HG02885 (cell line): ENCODE measurements around the gene ABCB7.
"Not testable (repeated sequence)": the region's sequence is repeated elsewhere in the genome, so short reads cannot be mapped to it uniquely, and the experiment has no call there.

Experiments used
- ATAC-seq: cut with Tn5 transposase; IDR thresholded peaks from one replicate; pipeline ENCODE4 v1.9.1; 2021; ENCODE audit warnings: mild to moderate bottlenecking; ENCODE audit not compliant: unreplicated experiment, poor library complexity

The ABCB7 gene

DNA sequence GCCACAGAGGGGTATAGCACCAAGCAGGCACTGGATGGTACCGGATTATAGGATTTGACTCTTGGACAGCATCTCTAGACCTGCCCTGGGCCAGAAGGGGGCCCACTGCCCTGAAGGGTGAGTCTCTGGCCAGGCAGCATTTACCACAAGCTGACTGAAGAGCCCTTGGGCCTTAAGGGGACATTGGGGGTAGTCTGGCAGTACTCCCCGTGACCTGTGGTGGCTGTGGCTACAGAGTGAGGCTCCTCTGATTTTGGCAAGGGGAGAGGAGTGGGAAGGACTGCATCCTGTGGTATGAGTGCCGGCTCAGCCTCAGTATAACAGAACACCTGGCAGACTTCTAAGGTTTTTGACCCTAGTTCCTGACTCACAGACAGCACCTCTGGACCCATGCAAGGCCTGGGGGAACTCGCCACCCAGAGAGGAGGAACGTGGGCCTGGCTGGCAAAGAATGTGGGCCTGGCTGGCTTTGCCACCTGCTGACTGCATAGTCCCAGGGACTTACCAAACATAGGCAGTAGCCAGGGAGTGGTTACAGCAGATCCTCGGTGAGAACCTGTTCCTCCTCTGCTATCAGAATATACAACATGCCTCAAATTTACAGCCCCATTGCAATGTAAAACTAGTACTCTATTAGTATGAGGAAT lies 48.1 kb downstream of the ABCB7 start:
- ATAC-seq: no peak

DNA sequence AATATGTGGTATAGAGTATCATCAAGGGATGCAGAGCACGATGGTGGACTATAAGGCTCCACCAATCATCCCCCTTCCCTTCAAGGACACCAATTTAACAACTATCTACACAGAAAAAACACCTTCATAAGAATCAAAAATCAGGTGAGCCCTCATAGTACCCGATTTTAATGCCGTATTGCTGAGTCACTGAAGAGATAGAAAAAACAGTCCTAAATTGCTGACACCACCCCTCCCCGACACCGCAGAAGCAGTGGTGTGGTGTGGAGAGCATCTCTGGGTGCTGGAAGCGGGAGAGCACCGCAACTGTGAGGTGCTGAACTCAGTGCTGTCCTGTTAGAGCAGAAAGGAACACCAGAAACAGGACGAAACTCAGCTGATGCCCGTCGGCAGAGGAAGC lies 49.3 kb downstream of the ABCB7 start:
- ATAC-seq: no peak

DNA sequence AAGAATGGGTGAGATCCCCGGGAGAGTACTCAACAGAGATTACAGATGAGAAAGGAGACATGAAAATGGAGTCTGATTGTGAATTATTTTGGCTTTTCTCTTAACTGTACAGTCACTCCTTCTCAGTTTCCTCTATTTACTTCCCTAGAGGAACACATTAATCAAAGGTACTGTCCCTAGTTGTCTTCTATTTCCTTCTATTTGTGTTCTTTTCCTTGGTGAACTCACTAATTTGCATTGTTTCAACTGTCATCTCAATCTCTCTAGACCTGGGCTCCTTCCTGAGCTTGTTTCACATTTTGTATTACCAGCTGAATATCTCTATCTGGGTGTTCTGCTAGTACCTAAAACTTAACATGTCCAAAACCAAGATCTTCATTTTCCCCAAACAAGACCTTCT lies 59.8 kb downstream of the ABCB7 start:
- ATAC-seq: no peak

DNA sequence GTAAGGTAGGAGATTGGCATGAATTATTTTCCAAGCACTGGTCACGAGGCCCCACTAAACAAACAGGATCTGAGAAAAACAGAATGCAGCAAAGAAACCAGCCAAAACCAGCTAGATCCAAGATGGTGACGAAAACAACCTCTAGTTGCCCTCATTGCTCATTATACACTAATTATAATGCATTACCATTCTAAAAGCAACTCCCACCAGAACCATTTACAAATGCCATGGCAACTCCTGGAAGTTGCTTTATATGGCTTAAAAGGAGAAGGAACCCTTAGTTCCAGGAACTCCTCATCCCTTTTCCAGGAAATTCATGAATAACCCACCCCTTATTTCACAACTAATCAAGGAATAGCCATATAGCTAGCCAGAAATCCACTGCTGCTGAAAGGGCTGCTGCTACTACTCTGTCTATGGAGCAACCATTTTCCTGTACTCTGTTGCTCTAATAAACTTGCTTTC lies 69.3 kb downstream of the ABCB7 start:
- no peak for ATAC-seq

DNA sequence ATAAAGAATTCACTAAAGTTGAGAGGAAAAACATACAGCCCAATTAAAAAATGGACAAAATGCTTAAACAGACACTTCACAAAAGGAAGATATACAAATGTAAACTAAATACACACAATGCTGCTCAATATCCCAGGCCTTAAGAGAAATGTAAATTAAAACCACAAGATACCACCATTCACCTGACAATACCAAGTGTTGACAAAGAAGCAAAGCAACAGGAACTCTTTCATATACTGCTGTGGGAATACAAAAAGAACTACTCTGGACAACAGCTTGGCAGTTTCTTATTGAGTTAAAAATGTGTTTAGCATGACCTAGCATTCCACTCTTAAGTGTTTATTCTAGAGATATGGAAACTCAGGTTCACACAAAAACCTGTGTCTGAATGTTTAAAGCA lies 71.3 kb downstream of the ABCB7 start:
- ATAC-seq: no peak

DNA sequence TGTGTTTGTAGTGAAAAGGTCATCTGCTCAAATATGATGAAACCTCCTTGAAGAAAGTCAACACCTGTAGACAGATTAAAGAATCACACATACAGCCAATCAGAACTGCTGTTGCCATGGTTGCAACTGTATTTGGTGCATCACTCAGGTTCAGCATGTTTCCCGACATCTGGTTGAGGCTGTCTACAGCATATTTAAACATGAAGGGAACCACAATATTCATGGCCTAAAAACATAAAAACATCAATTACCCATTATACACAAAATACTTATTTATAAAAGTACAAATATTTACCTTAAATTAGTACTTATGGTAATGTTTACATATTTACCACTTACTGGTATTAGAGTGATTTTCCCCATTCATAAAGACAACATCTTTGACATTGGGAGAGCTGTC lies 79.7 kb downstream of the ABCB7 start:
- no peak for ATAC-seq

DNA sequence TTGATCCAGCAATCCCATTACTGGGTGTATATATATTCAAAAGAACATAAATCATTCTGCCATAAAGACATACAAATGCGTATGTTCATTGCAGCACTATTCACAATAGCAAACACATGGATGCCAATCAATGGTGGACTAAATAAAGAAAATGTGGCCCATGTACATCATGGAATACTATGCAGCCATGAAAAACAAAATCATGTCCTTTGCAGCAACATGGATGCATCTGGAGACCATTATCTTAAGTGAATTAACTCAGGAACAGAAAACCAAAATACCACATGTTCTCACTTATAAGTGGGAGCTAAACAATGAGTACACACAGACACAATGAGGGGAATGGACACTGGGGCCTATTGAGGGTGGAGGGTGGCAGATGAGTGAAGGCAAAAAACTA lies 81.6 kb downstream of the ABCB7 start:
- ATAC-seq: no peak

DNA sequence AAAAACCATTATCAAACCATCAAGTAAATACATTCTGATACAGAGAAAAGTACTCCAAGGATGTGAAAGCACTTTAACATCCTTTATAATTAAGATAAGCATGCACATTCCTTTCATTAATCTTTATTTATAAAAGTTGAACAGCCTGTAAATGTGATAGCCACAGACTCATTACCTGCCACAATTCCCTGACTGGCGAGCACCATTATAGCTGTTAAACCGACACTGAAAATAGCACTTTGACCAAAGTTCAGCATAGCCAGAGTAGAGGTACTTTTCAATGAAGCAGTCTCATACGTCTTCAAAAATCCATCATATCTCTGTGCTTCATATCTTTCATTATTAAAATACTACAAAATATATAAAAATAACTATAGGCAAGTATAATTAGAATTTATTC lies 84.7 kb downstream of the ABCB7 start:
- no peak for ATAC-seq

DNA sequence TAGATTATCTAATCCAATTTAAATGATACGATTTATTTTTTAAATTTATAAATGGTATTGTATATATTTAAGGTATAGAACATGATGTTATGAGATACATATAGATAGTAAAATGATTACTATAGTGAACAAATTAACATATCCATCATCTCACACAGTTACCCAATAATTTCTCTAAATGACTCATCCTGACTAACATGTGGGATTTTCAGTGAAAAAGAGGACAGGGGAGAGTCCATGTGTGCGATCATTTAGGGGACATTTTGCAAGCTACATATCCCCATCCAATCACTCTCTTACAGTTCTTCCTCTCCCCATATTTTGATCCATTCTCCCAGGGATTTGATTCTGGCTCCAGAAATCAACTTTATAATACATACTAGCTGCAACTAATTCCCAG lies 88.2 kb downstream of the ABCB7 start:
- no peak for ATAC-seq

DNA sequence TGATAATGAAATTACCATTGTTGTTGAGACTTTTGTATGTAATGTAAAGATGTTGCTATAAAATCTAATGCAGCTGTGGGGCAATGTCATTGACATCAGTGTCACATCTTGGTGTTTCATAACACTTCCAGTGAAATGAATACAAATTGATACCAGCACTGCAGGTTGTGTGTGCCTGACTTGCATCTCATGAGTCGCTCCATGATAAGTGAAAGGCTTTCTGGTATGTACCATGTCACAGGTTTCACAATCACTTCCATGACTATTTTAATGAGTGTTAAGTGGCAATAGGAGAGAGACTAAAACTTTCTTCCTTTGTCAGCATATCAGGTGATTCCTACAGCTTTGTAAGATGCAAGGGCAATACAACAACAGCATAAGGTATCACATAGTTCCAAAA lies 94.4 kb downstream of the ABCB7 start:
- no peak for ATAC-seq

DNA sequence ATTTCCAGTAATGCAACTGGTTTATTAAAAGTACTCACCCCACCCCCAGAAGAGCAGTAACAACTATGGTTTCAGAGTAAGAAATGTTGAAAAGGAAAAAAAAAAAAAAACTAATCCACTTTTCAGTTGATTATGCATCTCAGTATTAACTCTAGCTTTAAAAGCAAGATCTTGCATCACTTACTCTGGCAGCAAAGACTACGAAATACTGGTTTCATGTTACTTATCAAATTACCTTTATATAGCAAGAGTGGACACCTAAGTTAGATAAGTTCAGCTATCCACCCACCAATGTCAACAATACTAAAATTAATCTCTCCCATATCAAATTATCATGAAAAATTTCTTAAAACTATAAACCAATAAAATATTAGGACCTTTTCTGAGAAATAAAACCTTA lies 105.0 kb downstream of the ABCB7 start:
- no peak for ATAC-seq

DNA sequence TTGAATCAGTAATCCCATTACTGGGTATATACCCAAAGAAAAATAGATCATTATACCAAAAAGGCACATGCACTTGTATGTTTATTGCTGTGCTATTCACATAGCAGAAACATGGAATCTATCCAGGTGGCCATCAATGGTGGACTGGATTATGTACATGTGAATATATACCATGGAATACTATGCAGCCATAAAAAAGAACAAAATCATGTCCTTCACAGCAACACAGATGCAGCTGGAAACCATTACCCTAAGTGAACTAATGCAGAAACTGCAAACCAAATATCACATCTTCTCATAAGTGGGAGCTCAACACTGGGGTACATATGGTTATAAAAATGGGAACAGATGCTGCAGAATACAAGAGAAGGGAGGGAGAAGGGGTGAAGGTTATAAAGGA lies 110.7 kb downstream of the ABCB7 start:
- ATAC-seq: no peak

DNA sequence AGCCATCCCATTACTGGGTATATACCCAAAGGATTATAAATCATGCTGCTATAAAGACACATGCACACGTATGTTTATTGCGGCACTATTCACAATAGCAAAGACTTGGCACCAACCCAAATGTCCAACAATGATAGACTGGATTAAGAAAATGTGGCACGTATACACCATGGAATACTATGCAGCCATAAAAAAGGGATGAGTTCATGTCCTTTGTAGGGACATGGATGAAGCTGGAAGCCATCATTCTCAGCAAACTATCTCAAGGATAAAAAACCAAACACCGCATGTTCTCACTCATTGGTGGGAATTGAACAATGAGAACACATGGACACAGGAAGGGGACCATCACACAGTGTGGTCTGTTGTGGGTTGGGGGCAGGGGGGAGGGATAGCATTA lies 111.9 kb downstream of the ABCB7 start:
- ATAC-seq: not testable (repeated sequence)

DNA sequence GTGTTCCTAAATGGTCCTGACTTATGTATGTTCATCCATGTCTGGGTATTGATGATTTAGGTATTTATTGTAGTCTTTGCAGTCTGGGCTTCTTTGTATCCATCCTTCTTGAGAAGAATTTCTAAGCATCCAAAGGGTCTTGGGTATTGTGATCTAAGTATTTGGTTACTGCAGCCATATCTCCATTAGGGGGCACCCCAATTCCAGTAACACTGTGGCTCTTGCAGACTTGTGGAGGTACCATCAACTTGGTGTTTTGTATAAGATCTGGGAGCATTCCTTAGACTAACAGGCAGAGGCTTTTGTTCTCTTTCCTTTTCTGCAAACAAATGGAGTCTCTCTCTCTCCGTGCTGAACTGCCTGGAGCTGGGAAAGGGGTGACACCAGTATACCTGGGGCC lies 117.2 kb downstream of the ABCB7 start:
- ATAC-seq: no peak
